WTC11 (cell line): ENCODE measurements around the gene ZSCAN21. TPM values are rescaled to one million over a fixed set of nuclear protein-coding genes. Genes with fewer than 3 reads are reported as not detected.
A peak's percentile ranks its signal among the peaks of the same experiment; 100 is the strongest.

Experiments
- ATAC-seq: fragments of 200-7000 bp; cut with Tn5 transposase; 2 replicates; pipeline ENCODE4 v1.10.0; 2021; ENCODE audit warnings: mild to moderate bottlenecking, moderate library complexity
- CTCF ChIA-PET: fragments of 300-600 bp; sonication (Branson Sonifier 250); formaldehyde crosslinking; loops from one replicate; lab custom pipeline; 2021; ENCODE audit warnings: antibody characterized with exemption; lab: Charles Lee
- POLR2A ChIA-PET: fragments of 350-600 bp; sonication (Branson Sonifier 250); formaldehyde crosslinking; loops from one replicate; lab custom pipeline; 2021; ENCODE audit warnings: antibody characterized with exemption; lab: Charles Lee
- DNase-seq: peaks from one replicate; pipeline ENCODE4 v3.0.0; 2021; ENCODE audit warnings: low spot score
- H3K27ac Mint-ChIP-seq: 2 replicates; pipeline ENCODE4 v1.8.0; 2021; ENCODE audit warnings: mixed read lengths
- H3K27me3 Mint-ChIP-seq: 2 replicates; pipeline ENCODE4 v1.8.0; 2021; ENCODE audit warnings: low read depth, mild to moderate bottlenecking, moderate library complexity, mixed read lengths
- H3K36me3 Mint-ChIP-seq: 2 replicates; pipeline ENCODE4 v1.8.0; 2021; ENCODE audit warnings: mixed read lengths
- H3K4me1 Mint-ChIP-seq: 2 replicates; pipeline ENCODE4 v1.8.0; 2022; ENCODE audit warnings: mixed read lengths
- H3K4me3 Mint-ChIP-seq: 2 replicates; pipeline ENCODE4 v1.8.0; 2021; ENCODE audit warnings: mild to moderate bottlenecking, moderate library complexity, mixed read lengths
- H3K9me3 Mint-ChIP-seq: 2 replicates; pipeline ENCODE4 v1.8.0; 2021; ENCODE audit warnings: mixed read lengths
- EMX1 ChIP-seq: fragments of 250-450 bp; sonication (Bioruptor Pico); IDR thresholded peaks from 2 replicates; pipeline ENCODE4 v1.8.0; 2021; ENCODE audit warnings: mild to moderate bottlenecking
- FOXK1 ChIP-seq: sonication (generic); formaldehyde crosslinking; IDR thresholded peaks from 2 replicates; pipeline ENCODE4 v1.8.0; 2022; ENCODE audit warnings: mild to moderate bottlenecking, moderate library complexity, missing genetic modification reagents
- GABPB1 ChIP-seq: sonication (generic); formaldehyde crosslinking; IDR thresholded peaks from 2 replicates; pipeline ENCODE4 v1.8.1; 2023; ENCODE audit warnings: mild to moderate bottlenecking, missing genetic modification reagents
- GTF2I ChIP-seq: fragments of 250-450 bp; sonication (Bioruptor Pico); conservative IDR thresholded peaks from 2 replicates; pipeline ENCODE4 v1.4.0; 2021; ENCODE audit warnings: mild to moderate bottlenecking
- IRF2 ChIP-seq: sonication (generic); formaldehyde crosslinking; IDR thresholded peaks from 2 replicates; pipeline ENCODE4 v1.8.0; 2022; ENCODE audit warnings: low read depth, missing genetic modification reagents, borderline replicate concordance
- JAZF1 ChIP-seq: fragments of 250-450 bp; sonication (Bioruptor Pico); IDR thresholded peaks from 2 replicates; pipeline ENCODE4 v1.9.0; 2021; ENCODE audit warnings: moderate library complexity, mild to moderate bottlenecking, inconsistent platforms
- MAX ChIP-seq: sonication (generic); formaldehyde crosslinking; IDR thresholded peaks from 2 replicates; pipeline ENCODE4 v1.8.0; 2022; ENCODE audit warnings: mild to moderate bottlenecking, missing genetic modification reagents
- NFATC4 ChIP-seq: fragments of 250-450 bp; sonication (Bioruptor Pico); IDR thresholded peaks from 2 replicates; pipeline ENCODE4 v1.9.0; 2021; ENCODE audit warnings: mild to moderate bottlenecking
- OVOL2 ChIP-seq: fragments of 250-450 bp; sonication (Bioruptor Pico); IDR thresholded peaks from 2 replicates; pipeline ENCODE4 v1.9.0; 2021; ENCODE audit warnings: mild to moderate bottlenecking, borderline replicate concordance
- PRRX2 ChIP-seq: fragments of 250-450 bp; sonication (Bioruptor Pico); IDR thresholded peaks from 2 replicates; pipeline ENCODE4 v1.8.0; 2021; ENCODE audit warnings: mild to moderate bottlenecking
- SMAD3 ChIP-seq: sonication (generic); formaldehyde crosslinking; IDR thresholded peaks from 2 replicates; pipeline ENCODE4 v1.8.0; 2022; ENCODE audit warnings: missing genetic modification reagents, mild to moderate bottlenecking, borderline replicate concordance
- STAT6 ChIP-seq: sonication (generic); formaldehyde crosslinking; conservative IDR thresholded peaks from 2 replicates; pipeline ENCODE4 v1.8.1; 2023; ENCODE audit warnings: mild to moderate bottlenecking, low read depth, missing genetic modification reagents, moderate library complexity
- TEAD1 ChIP-seq: sonication (generic); formaldehyde crosslinking; IDR thresholded peaks from 2 replicates; pipeline ENCODE4 v1.8.0; 2022; ENCODE audit warnings: mild to moderate bottlenecking, missing genetic modification reagents
- USF1 ChIP-seq: sonication (generic); formaldehyde crosslinking; IDR thresholded peaks from 2 replicates; pipeline ENCODE4 v1.8.0; 2022; ENCODE audit warnings: mild to moderate bottlenecking, missing genetic modification reagents
- USF2 ChIP-seq: sonication (generic); formaldehyde crosslinking; IDR thresholded peaks from 2 replicates; pipeline ENCODE4 v1.8.1; 2023; ENCODE audit warnings: mild to moderate bottlenecking, missing genetic modification reagents, moderate library complexity
- ZNF263 ChIP-seq: sonication (generic); formaldehyde crosslinking; IDR thresholded peaks from 2 replicates; pipeline ENCODE4 v1.8.1; 2022; ENCODE audit warnings: low read depth, mild to moderate bottlenecking, moderate library complexity, missing genetic modification reagents
- ZNF281 ChIP-seq: sonication (generic); formaldehyde crosslinking; IDR thresholded peaks from 2 replicates; pipeline ENCODE4 v1.8.0; 2023; ENCODE audit warnings: mild to moderate bottlenecking, missing genetic modification reagents
- ZNF396 ChIP-seq: fragments of 250-450 bp; sonication (Bioruptor Pico); IDR thresholded peaks from 2 replicates; pipeline ENCODE4 v1.8.0; 2021; ENCODE audit warnings: mild to moderate bottlenecking, moderate library complexity, borderline replicate concordance
- ZNF416 ChIP-seq: fragments of 250-450 bp; sonication (Bioruptor Pico); IDR thresholded peaks from 2 replicates; pipeline ENCODE4 v1.9.0; 2021; ENCODE audit warnings: mild to moderate bottlenecking, inconsistent platforms
- total RNA-seq: library from RNA; stranded (reverse); gene quantifications from 3 replicates; pipeline ENCODE4 v1.2.3, GENCODE V29; 2021

Gene ZSCAN21
- total RNA-seq, 1 experiment from 2014 or later = 25.5 TPM

- ChIA-PET CTCF (interaction anchor here (0.7 kb wide), 1 partner anchor 13 kb away, joined by 4 read pairs; no protein-coding TSS in a partner anchor), POLR2A (interaction anchor here (0.7 kb wide), 1 partner anchor 853 kb away, joined by 5 read pairs; no protein-coding TSS in a partner anchor)
- no peak overlapping the region for H3K27ac Mint-ChIP-seq
- peaks cover 13% of the 10 kb centered on the region for H3K27me3 Mint-ChIP-seq
- peaks cover 39% of the 10 kb centered on the region for H3K9me3 Mint-ChIP-seq
- DNase-seq = no peak
- H3K4me1 Mint-ChIP-seq = no peaks in the 10 kb centered on the region
- ATAC-seq = no peak
- no peak overlapping the region for H3K4me3 Mint-ChIP-seq
- H3K36me3 Mint-ChIP-seq = peaks cover 71% of the 10 kb centered on the region
- TF ChIP-seq GABPB1 (CRISPR knock-in tag) (no peak), STAT6 (CRISPR knock-in tag) (no peak), USF1 (no peak), ZNF281 (CRISPR knock-in tag) (no peak), NFATC4 (CRISPR knock-in tag) (no peak), FOXK1 (CRISPR knock-in tag) (no peak), IRF2 (CRISPR knock-in tag) (no peak), ZNF396 (CRISPR knock-in tag) (no peak), SMAD3 (CRISPR knock-in tag) (no peak), PRRX2 (CRISPR knock-in tag) (no peak), ZNF263 (CRISPR knock-in tag) (no peak), EMX1 (CRISPR knock-in tag) (no peak), OVOL2 (no peak), ZNF416 (CRISPR knock-in tag) (no peak), MAX (CRISPR knock-in tag) (no peak)
- TF ChIP-seq, all 79 proteins: peak for 0
These were observed 20.4 kb downstream of the ZSCAN21 start for GRCh38 chr7:100069991-100070390.

- no peak for ATAC-seq
- POLR2A ChIA-PET = interaction anchor here (0.7 to 1.2 kb wide), 2 partner anchors 29 to 78 kb away, joined by 3 read pairs; partner anchors contain the start of gene LAMTOR4
- TF ChIP-seq USF2 (no peak), JAZF1 (CRISPR knock-in tag) (no peak), GTF2I (CRISPR knock-in tag) (peak; percentile 36), TEAD1 (no peak)
- TF ChIP-seq, all 79 proteins: peak for 1
- DNase-seq = no peak
- no peak overlapping the region for H3K27ac Mint-ChIP-seq
- H3K9me3 Mint-ChIP-seq = peaks cover 51% of the 10 kb centered on the region
- CTCF ChIA-PET = interaction anchor here (0.7 to 1.2 kb wide), 2 partner anchors 11 to 61 kb away, joined by 3 to 5 read pairs; no protein-coding TSS in a partner anchor
- no peaks in the 10 kb centered on the region for H3K4me1 Mint-ChIP-seq
- H3K4me3 Mint-ChIP-seq = no peak overlapping the region
- peaks cover 13% of the 10 kb centered on the region for H3K27me3 Mint-ChIP-seq
- peaks cover 75% of the 10 kb centered on the region for H3K36me3 Mint-ChIP-seq
These were observed 21.6 kb downstream of the ZSCAN21 start for GRCh38 chr7:100071018-100071723.
